K562 (cell line): ENCODE results near the gene PNPLA1. TPM values are rescaled to one million over a fixed set of nuclear protein-coding genes. Genes with fewer than 3 reads are reported as not detected.

Experiments used
- ATAC-seq: fragments of 200-7000 bp; cut with Tn5 transposase; 3 replicates; pipeline ENCODE4 v1.9.1; 2020; ENCODE audit warnings: moderate library complexity
- BruUV-seq: library from RNA; stranded (reverse); fragments of 400-500 nt; replicated peaks from 2 replicates; lab custom pipeline; 2021; lab: Mats Ljungman, UMichigan
- CTCF ChIA-PET: fragments of 300-600 bp; formaldehyde crosslinking; extraction: SDS; loops from one replicate; lab custom pipeline; 2021; ENCODE audit warnings: low intra/inter-chr PET ratio; lab: Yijun Ruan, JAX
- POLR2A ChIA-PET: fragments of 300-600, 350-650 bp; sonication (Branson Sonifier 250); formaldehyde crosslinking; extraction: SDS; loops from one replicate; lab custom pipeline; 2021; ENCODE audit warnings: antibody characterized with exemption, inconsistent platforms; lab: Yijun Ruan, JAX
- DNase-seq, 4 experiments: peaks; one replicate each; pipeline versions ENCODE4 v3.0.0 to v3.0.0-alpha.2; 2011 to 2018; ENCODE audit warnings: low spot score in 3 of 4, mixed read lengths in 3 of 4; ENCODE audit errors: extremely low read depth in 1 of 4
- FAIRE-seq: peaks from 2 replicates; lab custom pipeline; 2011; peaks lifted over from hg19 to GRCh38; lab: Jason Lieb, UNC
- H2AFZ ChIP-seq: 2 replicates; pipeline ENCODE4 v1.6.0; 2011; ENCODE audit warnings: low read depth, low read length, control low read depth, inconsistent platforms
- H3K27ac ChIP-seq: fragments of 200-600 bp; 3 replicates; pipeline ENCODE4 v1.8.0; 2011; ENCODE audit warnings: low read depth, mild to moderate bottlenecking, control low read depth, inconsistent platforms, low read length, moderate library complexity, mixed read lengths; ENCODE audit errors: extremely low read depth
- H3K27me3 ChIP-seq, 2 experiments: fragments of 300-600 bp in 1 of 2; 2 replicates in 1 of 2; 3 replicates in 1 of 2; pipeline versions ENCODE4 v1.6.0 to v1.8.0; 2011; ENCODE audit warnings: inconsistent platforms in 2 of 2, low read length in 2 of 2, mild to moderate bottlenecking in 1 of 2, mixed read lengths in 1 of 2, moderate library complexity in 1 of 2; ENCODE audit not compliant: control insufficient read depth in 2 of 2, insufficient read depth in 2 of 2
- H3K36me3 ChIP-seq: fragments of 300-600 bp; 3 replicates; pipeline ENCODE4 v1.8.0; 2011; ENCODE audit warnings: mild to moderate bottlenecking, low read length, inconsistent platforms; ENCODE audit not compliant: control insufficient read depth, insufficient read depth
- H3K4me1 ChIP-seq, 2 experiments: fragments of 200-600 bp in 1 of 2; replicated peaks in 1 of 2; 2 replicates in 1 of 2; 3 replicates in 1 of 2; pipeline versions ENCODE4 v1.5.1 to v1.8.0; 2011; ENCODE audit warnings: inconsistent platforms in 2 of 2, low read length in 2 of 2, mild to moderate bottlenecking in 1 of 2, mixed read lengths in 1 of 2, moderate library complexity in 1 of 2; ENCODE audit not compliant: control insufficient read depth in 2 of 2, insufficient read depth in 2 of 2
- H3K4me2 ChIP-seq: 2 replicates; pipeline ENCODE4 v1.6.1; 2011; ENCODE audit warnings: low read length, control low read depth, inconsistent platforms, mixed read lengths; ENCODE audit not compliant: insufficient read depth
- H3K4me3 ChIP-seq: fragments of 200-600 bp; sonication (generic), shearing (Covaris generic); 2 replicates; pipeline ENCODE4 v1.5.1; 2016; ENCODE audit warnings: control low read depth, inconsistent platforms
- H3K79me2 ChIP-seq: fragments of 200-600 bp; 3 replicates; pipeline ENCODE4 v1.8.0; 2011; ENCODE audit warnings: low read length, inconsistent platforms; ENCODE audit not compliant: control insufficient read depth, insufficient read depth
- H3K9ac ChIP-seq, 2 experiments: 2 replicates each; pipeline versions ENCODE4 v1.6.0 to v1.6.1; 2011; ENCODE audit warnings: low read depth in 2 of 2, low read length in 2 of 2, control low read depth in 1 of 2, inconsistent platforms in 1 of 2, mild to moderate bottlenecking in 1 of 2, mixed read lengths in 1 of 2; ENCODE audit not compliant: insufficient read depth in 1 of 2
- H3K9me1 ChIP-seq: one replicate; pipeline ENCODE4 v1.6.0; 2011; ENCODE audit warnings: inconsistent platforms, mild to moderate bottlenecking, low read length, moderate library complexity; ENCODE audit not compliant: control insufficient read depth, insufficient read depth
- H3K9me3 ChIP-seq: replicated peaks from 2 replicates; pipeline ENCODE4 v1.5.1; 2011; ENCODE audit warnings: low read depth, low read length, inconsistent platforms; ENCODE audit not compliant: control insufficient read depth, insufficient read depth
- H4K20me1 ChIP-seq: replicated peaks from 2 replicates; pipeline ENCODE4 v1.6.1; 2011; ENCODE audit warnings: low read length, inconsistent platforms, mixed read lengths; ENCODE audit not compliant: control insufficient read depth, insufficient read depth
- BHLHE40 ChIP-seq: IDR thresholded peaks from 2 replicates; pipeline ENCODE4 v1.6.1; 2011; ENCODE audit warnings: low read length, improper control_type of control experiment
- HOMEZ ChIP-seq: fragments of 250-450 bp; sonication (Bioruptor Pico); IDR thresholded peaks from 2 replicates; pipeline ENCODE4 v1.4.0; 2020; ENCODE audit warnings: mild to moderate bottlenecking, moderate library complexity
- ID3 ChIP-seq, 2 experiments: fragments of 250-450 bp in 1 of 2; fragments of 450-650 bp in 1 of 2; sonication (Bioruptor Pico) in 1 of 2; IDR thresholded peaks; 2 replicates each; pipeline versions ENCODE4 v1.6.1 to v1.8.0; 2016 to 2021; ENCODE audit warnings: mild to moderate bottlenecking in 2 of 2, moderate library complexity in 2 of 2, missing compliant biosample characterization in 1 of 2, missing genetic modification characterization in 1 of 2
- NFXL1 ChIP-seq: fragments of 450-650 bp; formaldehyde crosslinking; IDR thresholded peaks from 2 replicates; pipeline ENCODE4 v1.4.0; 2021; ENCODE audit warnings: mild to moderate bottlenecking
- PHB2 ChIP-seq: fragments of 450-650 bp; IDR thresholded peaks from 2 replicates; pipeline ENCODE4 v1.6.1; 2017; ENCODE audit warnings: low read depth
- PHF21A ChIP-seq: fragments of 450-650 bp; IDR thresholded peaks from 2 replicates; pipeline ENCODE4 v1.6.1; 2017; ENCODE audit warnings: low read depth, borderline replicate concordance
- RBM15 ChIP-seq: fragments of 200-400 bp; formaldehyde crosslinking; IDR thresholded peaks from 2 replicates; pipeline ENCODE4 v1.6.1; 2018; ENCODE audit warnings: mild to moderate bottlenecking, low read length, moderate library complexity; ENCODE audit not compliant: insufficient read depth
- ZFP30 ChIP-seq: fragments of 250-450 bp; sonication (Bioruptor Pico); IDR thresholded peaks from 2 replicates; pipeline ENCODE4 v1.8.0; 2022; ENCODE audit warnings: moderate library complexity, mild to moderate bottlenecking, inconsistent platforms, borderline replicate concordance
- ZFPM2 ChIP-seq: fragments of 250-450 bp; sonication (Bioruptor Pico); IDR thresholded peaks from 2 replicates; pipeline ENCODE4 v1.5.1; 2022; ENCODE audit warnings: mild to moderate bottlenecking
- ZNF263 ChIP-seq: sonication (generic); formaldehyde crosslinking; IDR thresholded peaks from 2 replicates; pipeline ENCODE4 v1.8.0; 2022; ENCODE audit warnings: mild to moderate bottlenecking, missing genetic modification reagents, borderline replicate concordance
- ZNF407 ChIP-seq: fragments of 450-650 bp; IDR thresholded peaks from 2 replicates; pipeline ENCODE4 v1.6.1; 2016; ENCODE audit warnings: low read depth
- WGBS: fragments of 100-300 bp; shearing (Covaris generic); methylation state at CpG from one replicate; pipeline ENCODE4 v1.1.6; 2016; ENCODE audit warnings: low coverage, mixed read lengths; ENCODE audit not compliant: insufficient coverage; ENCODE audit errors: missing lambda C conversion rate; 5-methylcytosine and 5-hydroxymethylcytosine counted together
- in situ Hi-C: fragments of 300-500 bp; cut with MboI; formaldehyde crosslinking; loops from 4 replicates; pipeline ENCODE4 v1.15.0; 2018; ENCODE audit warnings: inconsistent platforms, mixed read lengths
- intact Hi-C: fragments of 100-400 bp; cut with micrococcal nuclease; formaldehyde crosslinking; loops from 2 replicates; pipeline ENCODE4 v1.14.2; 2022
- polyA plus RNA-seq, 8 experiments: library from polyadenylated mRNA; depleted of rRNA in 4 of 8; stranded (reverse) in 5 of 8; unstranded in 3 of 8; fragments of >200 nt; fragmentation: Nextera tagmentation in 2 of 8; fragmentation: Illumina TruSeq in 1 of 8; extraction: Ambion mirVana in 2 of 8; extraction: Trizol in 1 of 8; gene quantifications; 2 replicates each; pipeline versions ENCODE4 v1.2.1 to v1.2.3, GENCODE V29; 2011 to 2014; ENCODE audit warnings: inconsistent platforms in 1 of 8, missing spikeins in 1 of 8
- total RNA-seq, 7 experiments: library from RNA; depleted of rRNA in 6 of 7; stranded (reverse); fragments of >200 nt in 6 of 7; fragmentation: Illumina TruSeq in 2 of 7; extraction: Trizol in 2 of 7; gene quantifications; 2 replicates each; pipeline versions ENCODE4 v1.2.1 to v1.2.3, GENCODE V29; 2011 to 2021; ENCODE audit warnings: low replicate concordance in 1 of 7

PNPLA1 gene
- total and polyA plus RNA-seq, 9 of the 15 experiments (the other 6 are each of a cell fraction or from before 2014, with no cell fraction given): 0.04 to 0.27 (median 0.13) TPM; not detected in 2

GRCh38 chr6:36309203-36309602 lies 39.3 kb downstream of the PNPLA1 start:
- H3K4me2 ChIP-seq: no peak overlapping the region
- H3K9me3 ChIP-seq: 0 out of 2 replicates have a peak, but pooled peaks cover 3% of the 10 kb centered on the region
- ATAC-seq: no peak
- WGBS: under 1% methylated on average over 7 of the region's 7 CpGs
- in situ Hi-C loops: no loop called here
- DNase-seq: no peak
- no peak overlapping the region for H3K9ac ChIP-seq
- no peak overlapping the region for H3K4me3 ChIP-seq
- BruUV-seq: no TSS peak
- ChIA-PET CTCF (interaction anchor here (0.5 kb wide), 1 partner anchor 103 kb away, joined by 4 read pairs; no protein-coding TSS in a partner anchor), POLR2A (interaction anchor here (0.6 to 1.2 kb wide), 3 partner anchors 10 to 861 kb away, joined by 3 to 6 read pairs (median 3); partner anchors contain the start of gene PIM1)
- intact Hi-C loops: no loop called here
- H3K4me1 ChIP-seq: no peaks in the 10 kb centered on the region; a peak in 2 of 5 replicates
- H3K79me2 ChIP-seq: no peaks in the 10 kb centered on the region
- H3K36me3 ChIP-seq: no peaks in the 10 kb centered on the region
- H3K9me1 ChIP-seq: no peaks in the 10 kb centered on the region
- H3K27ac ChIP-seq: no peak overlapping the region
- H4K20me1 ChIP-seq: no peaks in the 10 kb centered on the region; the same call in 1 of the 2 replicates
- H3K27me3 ChIP-seq: peaks cover 47 to 80% of the 10 kb centered on the region in 2 experiments
- no peak overlapping the region for H2AFZ ChIP-seq
- FAIRE-seq: no peak
- TF ChIP-seq HOMEZ (CRISPR knock-in tag): no peak
- no peak for TF ChIP-seq NFXL1 (CRISPR knock-in tag)
- TF ChIP-seq ZNF263 (CRISPR knock-in tag): no peak
- no peak for TF ChIP-seq ZNF407
- TF ChIP-seq PHB2: no peak
- peak; percentile 81; the same call in 1 of the 2 replicates for TF ChIP-seq BHLHE40
- TF ChIP-seq RBM15: no peak
- no peak for TF ChIP-seq ZFPM2
- TF ChIP-seq PHF21A: no peak
- no peak for TF ChIP-seq ZFP30
- no peak for TF ChIP-seq ID3 (CRISPR knock-in tag; IDR thresholded peaks at IDR 0.05)
- peak; percentile 92 for TF ChIP-seq ID3 (tag; IDR thresholded peaks at IDR 0.05)
